ENCODE data around the gene CAPN15. TPM values are rescaled to one million over a fixed set of nuclear protein-coding genes. Genes with fewer than 3 reads are reported as not detected.
A peak's percentile ranks its signal among the peaks of the same experiment; 100 is the strongest.

CAPN15 gene
- total RNA-seq, 4 donors from 2014 or later, result 50.3 to 249 (median 167) TPM

DNA sequence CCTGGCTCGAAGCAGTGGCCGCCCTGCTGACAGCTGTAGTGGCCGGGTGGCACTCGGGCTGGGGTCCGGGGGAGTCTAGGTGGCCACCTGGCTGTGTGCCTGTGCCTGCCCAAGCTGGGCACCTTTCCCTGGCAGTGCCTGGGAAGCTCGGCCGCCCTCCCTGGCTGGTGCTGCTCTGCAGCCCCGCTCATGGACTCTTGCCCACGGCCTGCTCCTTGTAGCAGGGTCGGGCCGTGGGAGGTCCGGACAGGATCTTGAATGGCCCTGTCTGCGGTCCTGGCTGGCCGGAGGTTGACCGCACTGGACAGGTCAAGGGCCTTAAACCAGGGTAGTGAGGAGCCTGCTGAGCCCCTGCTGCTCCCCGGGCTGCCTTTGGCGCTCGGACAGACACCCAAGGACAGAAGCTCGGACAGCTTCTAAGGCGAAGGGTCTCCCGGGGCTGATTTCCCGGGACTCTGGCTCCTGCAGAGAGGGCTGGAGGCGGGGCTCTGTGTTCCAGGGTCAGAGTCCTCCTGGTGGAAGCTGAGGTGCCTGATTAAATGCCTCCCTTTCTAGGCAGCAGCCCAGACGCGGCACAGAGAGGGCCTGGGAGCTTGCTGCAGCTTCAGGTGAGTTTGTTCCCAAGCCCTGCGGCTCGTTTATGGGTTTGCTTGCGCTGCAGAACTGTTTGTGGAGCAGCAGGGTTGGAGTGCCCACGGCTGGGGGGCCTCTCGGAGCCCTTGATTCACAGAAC, 6.0 kb downstream of the CAPN15 start:
- Histone ChIP-seq H3K4me3 (peak overlapping the region in 3 of 4 donors; percentile 22 to 63 (median 48)), H3K27me3 (no peaks in the 10 kb centered on the region), H3K36me3 (peaks cover 0 to 26% (median 0%) of the 10 kb centered on the region in 3 donors), H3K9me3 (no peaks in the 10 kb centered on the region), H3K4me1 (peaks cover 0 to 50% (median 17%) of the 10 kb centered on the region in 4 donors), H3K27ac (peak overlapping the region in 3 of 4 donors; percentile 84 to 98 (median 92))
- peak in 2 of 3 donors; percentile 89 for DNase-seq
- TF ChIP-seq, protein P1, sequence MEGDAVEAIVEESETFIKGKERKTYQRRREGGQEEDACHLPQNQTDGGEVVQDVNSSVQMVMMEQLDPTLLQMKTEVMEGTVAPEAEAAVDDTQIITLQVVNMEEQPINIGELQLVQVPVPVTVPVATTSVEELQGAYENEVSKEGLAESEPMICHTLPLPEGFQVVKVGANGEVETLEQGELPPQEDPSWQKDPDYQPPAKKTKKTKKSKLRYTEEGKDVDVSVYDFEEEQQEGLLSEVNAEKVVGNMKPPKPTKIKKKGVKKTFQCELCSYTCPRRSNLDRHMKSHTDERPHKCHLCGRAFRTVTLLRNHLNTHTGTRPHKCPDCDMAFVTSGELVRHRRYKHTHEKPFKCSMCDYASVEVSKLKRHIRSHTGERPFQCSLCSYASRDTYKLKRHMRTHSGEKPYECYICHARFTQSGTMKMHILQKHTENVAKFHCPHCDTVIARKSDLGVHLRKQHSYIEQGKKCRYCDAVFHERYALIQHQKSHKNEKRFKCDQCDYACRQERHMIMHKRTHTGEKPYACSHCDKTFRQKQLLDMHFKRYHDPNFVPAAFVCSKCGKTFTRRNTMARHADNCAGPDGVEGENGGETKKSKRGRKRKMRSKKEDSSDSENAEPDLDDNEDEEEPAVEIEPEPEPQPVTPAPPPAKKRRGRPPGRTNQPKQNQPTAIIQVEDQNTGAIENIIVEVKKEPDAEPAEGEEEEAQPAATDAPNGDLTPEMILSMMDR (IDR thresholded peaks at IDR 0.05), result peak in 1 of 6 experiments; percentile 24
- TF ChIP-seq POLR2A (IDR thresholded peaks at IDR 0.05), result peak; percentile 86 to 92

GRCh38 chr16:534135-534534, 6.6 kb downstream of the CAPN15 start:
- peak overlapping the region in 3 of 4 donors; percentile 22 to 63 (median 48) for H3K4me3 ChIP-seq
- peaks cover 0 to 32% (median 0%) of the 10 kb centered on the region in 3 donors for H3K36me3 ChIP-seq
- no peaks in the 10 kb centered on the region for H3K9me3 ChIP-seq
- H3K27me3 ChIP-seq, result no peaks in the 10 kb centered on the region
- TF ChIP-seq POLR2A (IDR thresholded peaks at IDR 0.05), result no peak
- TF ChIP-seq, protein P1 (IDR thresholded peaks at IDR 0.05), result no peak
- DNase-seq, result peak in 2 of 3 donors; percentile 85 to 89
- peak overlapping the region in 3 of 4 donors; percentile 84 to 98 (median 92) for H3K27ac ChIP-seq
- H3K4me1 ChIP-seq, result peaks cover 0 to 45% (median 11%) of the 10 kb centered on the region in 4 donors

GRCh38 chr16:534856-535445, 7.4 kb downstream of the CAPN15 start:
- H3K4me1 ChIP-seq, result peaks cover 0 to 37% (median 3%) of the 10 kb centered on the region in 4 donors
- TF ChIP-seq, protein P1 (IDR thresholded peaks at IDR 0.05), result peak in 2 of 6 experiments; percentile 27 to 45
- TF ChIP-seq POLR2A (IDR thresholded peaks at IDR 0.05), result peak in 1 of 2 donors; percentile 74

DNA sequence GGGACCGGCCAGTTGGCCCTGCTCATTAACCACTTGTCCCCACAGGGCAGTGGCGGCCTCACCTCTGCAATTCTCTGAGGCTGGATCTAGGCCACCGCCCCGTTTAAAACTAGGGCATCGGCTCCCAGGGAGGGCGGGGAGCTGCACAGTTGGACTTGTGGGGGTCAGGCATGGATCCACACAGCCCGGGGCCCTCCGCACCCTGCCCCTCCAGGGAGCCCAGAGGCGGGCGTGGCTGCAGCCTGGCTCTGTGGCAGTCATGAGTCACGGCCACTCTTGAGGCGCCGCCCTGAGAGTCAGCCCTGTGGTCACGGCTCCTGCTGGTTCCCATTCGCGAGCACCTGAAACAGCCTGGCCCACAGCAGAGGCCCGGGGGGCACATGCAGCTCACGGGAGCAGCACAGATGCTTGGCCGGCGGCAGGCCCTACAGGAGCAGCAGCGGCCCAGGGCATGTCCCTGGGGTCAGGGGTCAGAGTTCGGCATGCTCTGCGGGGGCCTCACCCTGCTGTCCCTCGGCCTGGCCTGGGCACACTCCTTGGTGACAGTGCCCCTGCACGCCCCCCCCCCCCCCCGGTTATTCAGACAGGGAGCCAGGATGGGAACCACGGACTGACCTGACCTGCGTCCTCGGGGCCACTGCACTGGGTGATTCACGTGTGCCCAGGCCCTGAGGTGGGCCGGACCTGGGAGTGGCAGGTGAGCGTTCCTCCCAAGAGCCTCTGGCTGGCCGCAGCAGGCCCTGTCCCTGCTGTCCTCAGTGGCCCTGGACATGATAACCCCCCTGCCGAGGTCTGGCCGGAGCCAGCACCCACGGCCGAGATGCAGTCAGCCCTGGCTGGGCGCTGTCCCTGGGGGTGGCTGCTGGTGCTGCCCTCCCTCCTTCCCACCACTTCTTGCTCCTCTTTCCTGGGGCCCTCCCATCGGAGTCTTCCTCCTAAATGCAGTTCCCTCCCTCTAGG, 8.2 kb downstream of the CAPN15 start:
- Histone ChIP-seq H3K4me1 (peaks cover 0 to 30% (median 0%) of the 10 kb centered on the region in 4 donors), H3K4me3 (peak overlapping the region in 2 of 4 donors; percentile 48 to 63), H3K9me3 (no peaks in the 10 kb centered on the region), H3K27ac (peak overlapping the region in 3 of 4 donors; percentile 84 to 98 (median 92)), H3K36me3 (peaks cover 0 to 48% (median 0%) of the 10 kb centered on the region in 3 donors), H3K27me3 (no peaks in the 10 kb centered on the region)
- DNase-seq, result peak in 2 of 3 donors; percentile 90 to 94
- peak in 1 of 2 donors; percentile 74 for TF ChIP-seq POLR2A (IDR thresholded peaks at IDR 0.05)
- TF ChIP-seq, protein P1 (IDR thresholded peaks at IDR 0.05), result peak in 1 of 6 experiments; percentile 38

More at GRCh38 chr16:534856-535445, 7.4 kb downstream of the CAPN15 start:
- peaks cover 0 to 40% (median 0%) of the 10 kb centered on the region in 3 donors for H3K36me3 ChIP-seq
- peak overlapping the region in 3 of 4 donors; percentile 84 to 98 (median 92) for H3K27ac ChIP-seq
- no peak for DNase-seq
- H3K9me3 ChIP-seq, result no peaks in the 10 kb centered on the region
- peak overlapping the region in 3 of 4 donors; percentile 22 to 63 (median 48) for H3K4me3 ChIP-seq
- H3K27me3 ChIP-seq, result no peaks in the 10 kb centered on the region

DNA sequence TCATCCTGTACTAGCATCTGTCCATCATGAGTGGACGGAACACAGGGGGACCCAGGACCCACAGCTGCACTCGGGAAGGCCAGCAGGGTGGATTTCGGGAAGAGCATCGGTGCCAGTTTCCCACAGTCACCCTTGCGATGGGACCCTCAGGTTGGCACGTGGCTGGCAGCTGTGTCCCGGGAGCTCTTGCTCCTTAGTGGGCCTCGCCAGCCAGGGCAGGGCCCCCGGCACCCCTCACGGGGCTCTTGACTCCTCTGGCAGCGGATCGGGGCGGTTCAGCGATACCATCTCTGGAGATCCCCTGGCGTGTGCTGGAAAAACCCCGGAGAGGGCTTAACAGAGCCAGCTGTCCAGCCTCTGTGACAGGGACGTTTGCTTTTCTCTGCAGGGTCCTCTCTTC, 9.2 kb downstream of the CAPN15 start:
- TF ChIP-seq POLR2A (IDR thresholded peaks at IDR 0.05), result no peak
- TF ChIP-seq, protein P1 (IDR thresholded peaks at IDR 0.05), result no peak
- H3K4me1 ChIP-seq, result peaks cover 0 to 21% (median 0%) of the 10 kb centered on the region in 4 donors

More for the DNA sequence above, 9.2 kb downstream of the CAPN15 start:
- Histone ChIP-seq H3K4me3 (no peak overlapping the region), H3K27me3 (no peaks in the 10 kb centered on the region), H3K9me3 (no peaks in the 10 kb centered on the region), H3K27ac (no peak overlapping the region), H3K36me3 (peaks cover 0 to 53% (median 0%) of the 10 kb centered on the region in 3 donors)
- DNase-seq, result no peak

All from Peyer's patch (tissue), 4 donors.